Urothelium cell line (cell line): ENCODE results near the gene PCBP1.
"Not testable (repeated sequence)": the region's sequence is repeated elsewhere in the genome, so short reads cannot be mapped to it uniquely, and the experiment has no call there.

ENCODE experiments used
- DNase-seq: peaks from one replicate; pipeline ENCODE4 v3.0.0; 2011; ENCODE audit warnings: low spot score, mixed read lengths
- FAIRE-seq: peaks from 2 replicates; lab custom pipeline; 2011; peaks lifted over from hg19 to GRCh38; lab: Jason Lieb, UNC

PCBP1 gene

GRCh38 chr2:70080610-70081200 is 6.6 kb upstream of the PCBP1 start:
- DNase-seq (no peak), FAIRE-seq (no peak)

- DNase-seq (no peak), FAIRE-seq (no peak)
Observed at GRCh38 chr2:70081221-70081620, 6.1 kb upstream of the PCBP1 start.

DNA sequence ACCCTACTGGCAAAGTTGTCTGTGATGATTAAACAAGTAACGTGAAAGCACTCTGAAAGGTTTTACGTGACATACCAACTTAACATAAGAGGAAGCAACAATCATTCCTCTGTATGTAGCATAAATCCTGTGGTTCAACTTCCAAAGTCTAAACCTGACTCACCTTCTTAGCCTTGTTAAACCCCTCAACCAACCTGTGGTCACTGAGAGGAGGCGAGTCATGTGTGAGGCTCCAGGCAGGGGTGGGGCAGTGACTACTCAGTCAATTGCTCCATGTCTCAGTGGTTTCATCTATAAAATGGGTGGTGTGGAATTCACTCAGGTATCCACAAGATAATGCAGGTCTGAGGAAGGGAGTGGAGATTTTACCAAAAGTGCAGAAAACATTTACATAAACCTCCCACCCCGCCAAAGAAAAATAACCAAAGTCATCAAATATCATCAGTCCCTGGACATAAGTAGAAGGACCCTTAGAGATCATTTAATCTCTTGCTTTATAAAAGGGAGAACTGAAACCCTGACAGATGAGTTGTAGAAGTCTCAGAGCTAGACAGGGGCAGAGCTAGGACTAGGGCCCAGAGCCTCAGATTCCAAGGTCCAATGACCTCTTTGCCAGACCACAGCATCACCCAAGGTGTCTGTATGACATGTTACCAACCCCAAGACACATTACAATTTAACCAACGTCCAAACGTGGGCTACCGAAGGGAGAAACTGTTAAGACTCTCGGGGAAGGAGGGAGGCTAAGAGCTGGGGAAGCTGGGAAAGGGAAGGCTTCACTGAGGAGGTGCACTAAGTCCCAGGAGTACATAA is 3.7 kb upstream of the PCBP1 start:
- FAIRE-seq: no peak

GRCh38 chr2:70084973-70085710 is 2.1 kb upstream of the PCBP1 start:
- no peak for DNase-seq

More for the DNA sequence above, 3.7 kb upstream of the PCBP1 start:
- DNase-seq: peak; percentile 62

GRCh38 chr2:70085711-70086277 is 1.5 kb upstream of the PCBP1 start:
- no peak for FAIRE-seq
- DNase-seq: no peak

More at GRCh38 chr2:70084973-70085710, 2.1 kb upstream of the PCBP1 start:
- FAIRE-seq: no peak

DNA sequence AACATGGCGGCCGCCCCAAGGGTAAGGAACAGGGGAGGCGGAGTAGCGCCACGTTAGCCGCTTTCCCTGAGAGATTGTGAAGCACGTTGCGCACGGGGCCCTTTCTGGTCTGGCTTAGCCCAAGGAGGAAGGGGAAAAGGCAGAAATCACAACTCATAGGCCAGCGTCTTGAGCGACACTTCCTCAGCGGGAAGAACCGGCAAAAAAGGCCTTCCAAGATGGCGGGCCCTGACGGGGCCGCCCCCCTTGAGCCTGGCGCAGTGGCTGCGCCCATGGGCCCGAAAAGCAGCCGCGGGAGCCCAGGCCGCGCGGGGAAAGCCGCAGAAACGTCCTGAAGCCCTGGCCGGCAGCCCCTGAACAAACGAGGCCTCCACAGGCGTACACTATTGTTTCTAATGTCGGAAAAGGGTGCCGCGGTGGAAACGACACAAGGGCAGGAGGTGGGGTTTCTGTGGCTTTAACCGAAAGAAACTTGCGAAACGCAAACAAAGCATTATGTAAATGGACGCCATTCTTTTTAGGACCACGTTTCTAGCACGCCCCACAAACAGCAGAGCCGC is 919 bp upstream of the PCBP1 start:
- DNase-seq (peak; percentile 70), FAIRE-seq (no peak)

GRCh38 chr2:70087702-70088597 is 673 bp downstream of the PCBP1 start:
- FAIRE-seq (no peak), DNase-seq (peak; percentile 53)

DNA sequence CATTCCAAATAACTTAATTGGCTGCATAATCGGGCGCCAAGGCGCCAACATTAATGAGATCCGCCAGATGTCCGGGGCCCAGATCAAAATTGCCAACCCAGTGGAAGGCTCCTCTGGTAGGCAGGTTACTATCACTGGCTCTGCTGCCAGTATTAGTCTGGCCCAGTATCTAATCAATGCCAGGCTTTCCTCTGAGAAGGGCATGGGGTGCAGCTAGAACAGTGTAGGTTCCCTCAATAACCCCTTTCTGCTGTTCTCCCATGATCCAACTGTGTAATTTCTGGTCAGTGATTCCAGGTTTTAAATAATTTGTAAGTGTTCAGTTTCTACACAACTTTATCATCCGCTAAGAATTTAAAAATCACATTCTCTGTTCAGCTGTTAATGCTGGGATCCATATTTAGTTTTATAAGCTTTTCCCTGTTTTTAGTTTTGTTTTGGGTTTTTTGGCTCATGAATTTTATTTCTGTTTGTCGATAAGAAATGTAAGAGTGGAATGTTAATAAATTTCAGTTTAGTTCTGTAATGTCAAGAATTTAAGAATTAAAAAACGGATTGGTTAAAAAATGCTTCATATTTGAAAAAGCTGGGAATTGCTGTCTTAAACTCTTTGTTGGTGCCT is 1.4 kb downstream of the PCBP1 start:
- DNase-seq: no peak
- FAIRE-seq: no peak

- FAIRE-seq (no peak), DNase-seq (no peak)
Observed at GRCh38 chr2:70089220-70089982, 2.1 kb downstream of the PCBP1 start.

- no peak for DNase-seq
- no peak for FAIRE-seq
Observed at GRCh38 chr2:70089983-70090525, 2.8 kb downstream of the PCBP1 start.

- DNase-seq (no peak), FAIRE-seq (no peak)
Observed at GRCh38 chr2:70090706-70091334, 3.5 kb downstream of the PCBP1 start.

- FAIRE-seq (no peak), DNase-seq (no peak)
Observed at GRCh38 chr2:70091364-70091763, 4.1 kb downstream of the PCBP1 start.

DNA sequence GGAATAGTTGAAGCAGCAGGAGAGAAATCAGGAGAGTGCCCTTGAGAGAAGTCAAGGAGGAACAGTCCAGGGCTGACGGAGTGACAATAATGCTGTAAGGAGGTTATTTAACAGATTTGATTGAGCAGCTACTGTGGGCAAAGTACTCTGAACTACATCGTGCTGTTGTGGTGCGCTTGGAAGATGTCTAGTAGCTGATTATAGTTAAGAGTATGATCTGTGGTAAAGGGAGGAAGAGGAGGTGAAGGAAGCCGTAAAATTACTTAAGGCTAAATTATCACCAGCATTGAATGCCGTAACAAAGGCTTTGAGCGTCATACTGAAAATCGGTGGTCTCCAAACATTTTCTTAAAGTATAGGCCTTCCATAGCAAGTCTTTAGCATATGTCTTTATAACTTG is 4.5 kb downstream of the PCBP1 start:
- FAIRE-seq (no peak), DNase-seq (no peak)

DNA sequence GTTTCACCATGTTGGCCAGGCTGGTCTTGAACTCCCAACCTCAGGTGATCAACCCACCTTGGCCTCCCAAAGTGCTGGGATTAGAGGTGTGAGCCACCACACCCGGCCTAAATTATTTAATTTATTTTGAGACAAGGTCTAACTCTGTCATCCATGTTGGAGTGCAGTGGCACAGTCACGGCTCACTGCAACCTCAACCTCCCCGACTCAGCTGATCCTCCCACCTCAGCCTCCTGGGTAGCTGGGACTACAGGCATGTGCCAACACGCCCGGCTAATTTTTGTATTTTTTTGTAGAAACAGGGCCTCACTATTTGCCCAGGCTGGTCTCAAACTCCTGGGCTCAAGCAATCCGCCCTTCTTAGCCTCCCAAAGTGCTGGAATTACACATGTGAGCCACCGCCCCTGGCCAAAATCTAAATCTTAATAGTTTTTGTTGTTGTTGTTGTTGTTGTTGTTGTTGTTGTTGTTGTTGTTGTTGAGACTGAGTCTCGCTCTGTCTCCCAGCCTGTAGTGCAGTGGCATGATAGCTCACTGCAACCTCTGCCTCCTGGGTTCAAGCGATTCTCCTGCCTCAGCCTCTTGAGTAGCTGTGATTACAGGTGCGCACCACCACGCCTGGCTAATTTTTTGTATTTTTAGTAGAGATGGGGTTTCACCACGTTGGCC is 5.4 kb downstream of the PCBP1 start:
- FAIRE-seq, DNase-seq: not testable (repeated sequence)

- FAIRE-seq: no peak
- no peak for DNase-seq
Observed at GRCh38 chr2:70094171-70094977, 7.1 kb downstream of the PCBP1 start.

GRCh38 chr2:70094978-70095719 is 7.9 kb downstream of the PCBP1 start:
- FAIRE-seq: no peak

More at GRCh38 chr2:70094978-70095719, 7.9 kb downstream of the PCBP1 start:
- DNase-seq: no peak
